ENCODE measurements around the gene RPL10. TPM values are rescaled to one million over a fixed set of nuclear protein-coding genes. Genes with fewer than 3 reads are reported as not detected.

RPL10 gene
- total RNA-seq, 2 donors from 2014 or later = 1,915 to 2,641 TPM

DNA sequence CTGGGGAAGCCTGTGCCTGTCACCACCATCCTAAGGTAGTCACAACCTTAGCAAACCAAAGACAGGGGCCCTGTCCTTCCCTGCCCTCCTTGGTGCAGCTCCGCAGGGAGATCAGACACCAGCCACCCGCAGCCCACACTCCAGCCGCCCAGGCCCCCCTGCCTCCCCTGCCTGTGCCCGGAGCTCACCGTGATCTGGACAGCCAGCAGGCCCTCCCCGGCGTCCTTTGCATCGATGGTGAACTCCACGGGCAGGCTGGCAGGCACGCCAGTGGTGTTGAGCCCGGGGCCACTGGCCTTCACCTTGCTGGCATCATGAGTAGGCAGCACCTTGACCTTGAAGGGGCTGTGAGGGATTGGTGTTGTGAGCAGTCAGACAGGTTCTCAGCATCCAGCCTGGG lies 40.2 kb upstream of the RPL10 start:
- DNase-seq = no peak
- H3K4me1 ChIP-seq = no peaks in the 10 kb centered on the region
- TF ChIP-seq, protein P1, sequence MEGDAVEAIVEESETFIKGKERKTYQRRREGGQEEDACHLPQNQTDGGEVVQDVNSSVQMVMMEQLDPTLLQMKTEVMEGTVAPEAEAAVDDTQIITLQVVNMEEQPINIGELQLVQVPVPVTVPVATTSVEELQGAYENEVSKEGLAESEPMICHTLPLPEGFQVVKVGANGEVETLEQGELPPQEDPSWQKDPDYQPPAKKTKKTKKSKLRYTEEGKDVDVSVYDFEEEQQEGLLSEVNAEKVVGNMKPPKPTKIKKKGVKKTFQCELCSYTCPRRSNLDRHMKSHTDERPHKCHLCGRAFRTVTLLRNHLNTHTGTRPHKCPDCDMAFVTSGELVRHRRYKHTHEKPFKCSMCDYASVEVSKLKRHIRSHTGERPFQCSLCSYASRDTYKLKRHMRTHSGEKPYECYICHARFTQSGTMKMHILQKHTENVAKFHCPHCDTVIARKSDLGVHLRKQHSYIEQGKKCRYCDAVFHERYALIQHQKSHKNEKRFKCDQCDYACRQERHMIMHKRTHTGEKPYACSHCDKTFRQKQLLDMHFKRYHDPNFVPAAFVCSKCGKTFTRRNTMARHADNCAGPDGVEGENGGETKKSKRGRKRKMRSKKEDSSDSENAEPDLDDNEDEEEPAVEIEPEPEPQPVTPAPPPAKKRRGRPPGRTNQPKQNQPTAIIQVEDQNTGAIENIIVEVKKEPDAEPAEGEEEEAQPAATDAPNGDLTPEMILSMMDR (IDR thresholded peaks at IDR 0.05) = no peak
- no peaks in the 10 kb centered on the region for H3K27me3 ChIP-seq
- intact Hi-C loops (cut with DNase I) = no loop called here
- H3K36me3 ChIP-seq = no peaks in the 10 kb centered on the region
- no peak overlapping the region for H3K9ac ChIP-seq (ENCODE audit: low read depth in 2 of 2, low read length in 2 of 2)
- no peak overlapping the region for H3K27ac ChIP-seq
- H3K9me3 ChIP-seq = no peaks in the 10 kb centered on the region
- H3K4me3 ChIP-seq = no peak overlapping the region

DNA sequence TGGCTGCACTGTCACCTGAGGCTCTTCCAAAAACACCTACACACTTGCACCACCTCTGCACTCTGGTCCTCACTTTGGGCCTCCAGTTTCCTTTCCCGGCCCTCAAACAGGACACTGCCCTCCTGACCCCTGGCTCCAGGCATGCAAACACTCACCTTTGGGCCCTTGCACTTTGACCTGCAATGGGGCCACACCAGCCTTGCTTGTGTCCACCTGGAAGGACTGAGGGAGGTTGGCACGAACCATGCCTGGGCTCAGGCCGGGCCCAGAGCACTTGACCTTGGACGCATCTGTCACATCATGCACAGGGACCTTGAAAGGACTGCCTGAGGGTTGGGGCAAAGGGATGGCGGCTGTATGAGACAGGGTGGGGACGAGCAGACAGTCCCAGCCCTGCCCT lies 39.3 kb upstream of the RPL10 start:
- intact Hi-C loops (cut with DNase I) = no loop called here
- H3K4me1 ChIP-seq = no peaks in the 10 kb centered on the region
- TF ChIP-seq, protein P1 (IDR thresholded peaks at IDR 0.05) = no peak
- H3K27me3 ChIP-seq = no peaks in the 10 kb centered on the region
- no peak overlapping the region for H3K9ac ChIP-seq (ENCODE audit: low read depth in 2 of 2, low read length in 2 of 2)
- no peaks in the 10 kb centered on the region for H3K9me3 ChIP-seq
- H3K27ac ChIP-seq = no peak overlapping the region
- no peaks in the 10 kb centered on the region for H3K36me3 ChIP-seq
- H3K4me3 ChIP-seq = no peak overlapping the region
- no peak for DNase-seq

DNA sequence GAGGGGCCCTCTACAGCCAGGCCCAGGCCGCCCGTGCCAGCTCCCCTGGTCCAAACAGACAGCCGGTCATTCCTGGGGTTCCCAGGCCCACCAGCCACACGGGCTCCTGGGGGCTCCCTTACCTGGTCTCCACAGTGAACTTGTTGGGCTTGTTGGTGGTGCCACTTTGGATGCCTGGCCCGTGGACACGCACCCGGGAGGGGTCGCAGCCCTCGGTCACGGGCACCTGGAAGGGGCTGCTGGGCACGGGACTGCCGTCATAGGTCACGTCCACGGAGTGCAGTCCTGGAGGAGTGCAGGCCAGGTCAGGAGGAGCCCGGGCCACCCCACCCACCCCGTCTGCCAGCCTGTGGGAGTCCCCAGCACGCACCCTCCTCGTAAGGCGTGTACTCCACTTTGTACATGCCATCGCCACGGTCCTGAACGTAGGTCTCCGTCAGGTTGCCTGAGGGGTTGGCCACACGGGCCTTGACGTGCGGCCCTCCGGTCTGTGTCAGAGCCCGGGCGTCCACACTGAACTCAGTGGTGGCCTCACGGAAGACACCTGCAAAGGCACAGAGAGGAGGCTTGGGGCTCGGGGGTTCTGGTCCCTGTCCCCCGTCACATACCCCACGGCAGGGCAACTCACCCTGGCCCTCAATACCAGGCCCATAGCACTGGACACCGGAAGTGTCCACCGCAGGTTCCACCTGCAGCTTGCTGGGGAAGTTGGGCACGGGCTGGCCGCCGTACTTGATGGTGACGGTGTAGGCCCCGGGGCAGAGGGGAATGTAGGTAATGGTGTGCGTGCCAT lies 38.6 kb upstream of the RPL10 start:
- Histone ChIP-seq H3K9ac (ENCODE audit: low read depth in 2 of 2, low read length in 2 of 2) (no peak overlapping the region), H3K36me3 (no peaks in the 10 kb centered on the region), H3K27ac (no peak overlapping the region), H3K27me3 (no peaks in the 10 kb centered on the region), H3K4me1 (no peaks in the 10 kb centered on the region), H3K4me3 (no peak overlapping the region), H3K9me3 (no peaks in the 10 kb centered on the region)
- intact Hi-C loops (cut with DNase I) = no loop called here
- TF ChIP-seq, protein P1 (IDR thresholded peaks at IDR 0.05) = no peak
- no peak for DNase-seq

DNA sequence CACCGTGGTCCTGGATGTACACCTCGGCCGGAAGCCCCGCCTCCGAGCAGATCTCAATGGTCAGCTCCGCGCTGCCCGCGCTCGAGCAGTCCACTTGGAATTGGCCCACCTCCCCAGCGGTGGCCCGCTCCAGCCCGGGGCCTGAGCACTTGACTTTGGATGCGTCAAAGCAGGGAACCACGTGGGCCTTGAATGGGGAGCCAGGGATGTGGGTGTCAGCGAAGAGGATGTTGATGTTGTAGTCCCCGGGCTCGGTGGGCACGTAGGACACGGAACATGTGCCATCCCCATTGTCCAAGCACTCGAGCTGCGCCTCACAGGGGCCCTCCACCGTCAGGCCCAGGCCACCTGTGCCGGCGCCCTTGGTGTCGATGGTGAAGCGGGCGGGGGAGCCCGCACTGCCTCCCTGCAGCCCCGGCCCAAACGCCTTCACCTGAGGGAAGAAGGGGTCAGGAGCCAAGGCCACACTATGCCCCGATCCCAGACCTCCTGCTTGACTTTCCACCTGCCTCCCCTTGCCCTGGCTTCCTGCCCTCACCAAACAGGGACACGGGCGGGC lies 37.9 kb upstream of the RPL10 start:
- TF ChIP-seq, protein P1 (IDR thresholded peaks at IDR 0.05) = no peak
- H3K27ac ChIP-seq = no peak overlapping the region

DNA sequence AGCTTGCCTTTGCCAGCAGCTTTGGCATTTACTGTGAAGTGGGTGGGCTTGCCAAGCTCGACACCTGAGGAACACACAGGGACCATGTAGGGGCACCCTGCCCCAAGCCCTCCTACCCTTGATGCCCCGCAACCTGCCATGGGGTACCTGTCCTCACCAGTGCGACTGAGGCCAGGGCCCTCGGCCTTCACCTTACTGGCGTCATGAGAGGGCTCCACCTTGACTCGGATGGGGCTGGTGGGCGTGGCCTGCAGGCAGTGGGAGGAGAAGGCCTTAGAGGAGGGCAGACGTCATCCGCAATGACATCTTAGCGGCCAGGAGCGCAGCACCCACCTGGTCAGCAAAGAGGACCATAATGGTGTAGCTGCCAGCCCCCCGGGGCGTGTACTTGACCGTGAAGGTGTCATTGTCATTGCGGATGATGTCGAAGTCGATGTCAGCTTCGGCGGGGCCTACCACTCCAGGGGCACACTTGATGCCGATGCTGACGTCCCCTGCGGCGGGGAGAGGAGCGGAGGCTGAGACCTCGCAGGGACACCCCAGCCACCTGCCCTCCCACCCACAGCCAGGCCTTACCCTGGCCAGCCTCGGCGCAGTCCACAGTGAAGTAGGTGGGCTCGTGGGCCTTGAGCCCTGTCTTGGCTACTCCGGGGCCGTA lies 36.0 kb upstream of the RPL10 start:
- no peak for DNase-seq
- H3K27me3 ChIP-seq = no peaks in the 10 kb centered on the region
- TF ChIP-seq, protein P1 (IDR thresholded peaks at IDR 0.05) = no peak
- no peak overlapping the region for H3K9ac ChIP-seq (ENCODE audit: low read depth in 2 of 2, low read length in 2 of 2)
- H3K36me3 ChIP-seq = no peaks in the 10 kb centered on the region
- H3K9me3 ChIP-seq = no peaks in the 10 kb centered on the region
- H3K4me1 ChIP-seq = no peaks in the 10 kb centered on the region
- no peak overlapping the region for H3K27ac ChIP-seq
- intact Hi-C loops (cut with DNase I) = no loop called here
- no peak overlapping the region for H3K4me3 ChIP-seq

More for the DNA sequence above, 37.9 kb upstream of the RPL10 start:
- no peaks in the 10 kb centered on the region for H3K36me3 ChIP-seq
- DNase-seq = no peak
- no peaks in the 10 kb centered on the region for H3K9me3 ChIP-seq
- H3K4me1 ChIP-seq = no peaks in the 10 kb centered on the region
- intact Hi-C loops (cut with DNase I) = no loop called here
- H3K27me3 ChIP-seq = no peaks in the 10 kb centered on the region
- H3K4me3 ChIP-seq = no peak overlapping the region
- H3K9ac ChIP-seq (ENCODE audit: low read depth in 2 of 2, low read length in 2 of 2) = no peak overlapping the region

Measured in colonic mucosa (tissue), 4 donors.